Gastrocnemius medialis (tissue), 4 donors: ENCODE data around the gene ADAMTSL2.

ENCODE experiments used
- POLR2A ChIP-seq, 2 donors: fragments of 450-650 bp; IDR thresholded peaks; one replicate each; pipeline ENCODE4 v1.6.1; 2017; ENCODE audit warnings: antibody characterized with exemption in 2 of 2, mild to moderate bottlenecking in 2 of 2, moderate library complexity in 2 of 2
- TF ChIP-seq, protein P1 (sequence below), 5 experiments: fragments of 450-650 bp in 3 of 5; fragments of 200-600 bp in 2 of 5; sonication (generic) in 2 of 5; IDR thresholded peaks in 4 of 5; conservative IDR thresholded peaks in 1 of 5; 1 replicate in 4 of 5; 2 replicates in 1 of 5; pipeline ENCODE4 v1.5.1; 2016 to 2019; ENCODE audit warnings: antibody characterized with exemption in 5 of 5, mild to moderate bottlenecking in 3 of 5, moderate library complexity in 3 of 5

GRCh38 chr9:133525677-133526076 is 8.8 kb upstream of the ADAMTSL2 start:
- TF ChIP-seq POLR2A (IDR thresholded peaks at IDR 0.05): no peak
- TF ChIP-seq, protein P1, sequence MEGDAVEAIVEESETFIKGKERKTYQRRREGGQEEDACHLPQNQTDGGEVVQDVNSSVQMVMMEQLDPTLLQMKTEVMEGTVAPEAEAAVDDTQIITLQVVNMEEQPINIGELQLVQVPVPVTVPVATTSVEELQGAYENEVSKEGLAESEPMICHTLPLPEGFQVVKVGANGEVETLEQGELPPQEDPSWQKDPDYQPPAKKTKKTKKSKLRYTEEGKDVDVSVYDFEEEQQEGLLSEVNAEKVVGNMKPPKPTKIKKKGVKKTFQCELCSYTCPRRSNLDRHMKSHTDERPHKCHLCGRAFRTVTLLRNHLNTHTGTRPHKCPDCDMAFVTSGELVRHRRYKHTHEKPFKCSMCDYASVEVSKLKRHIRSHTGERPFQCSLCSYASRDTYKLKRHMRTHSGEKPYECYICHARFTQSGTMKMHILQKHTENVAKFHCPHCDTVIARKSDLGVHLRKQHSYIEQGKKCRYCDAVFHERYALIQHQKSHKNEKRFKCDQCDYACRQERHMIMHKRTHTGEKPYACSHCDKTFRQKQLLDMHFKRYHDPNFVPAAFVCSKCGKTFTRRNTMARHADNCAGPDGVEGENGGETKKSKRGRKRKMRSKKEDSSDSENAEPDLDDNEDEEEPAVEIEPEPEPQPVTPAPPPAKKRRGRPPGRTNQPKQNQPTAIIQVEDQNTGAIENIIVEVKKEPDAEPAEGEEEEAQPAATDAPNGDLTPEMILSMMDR (IDR thresholded peaks at IDR 0.05 in 4 of 5, conservative IDR thresholded peaks at IDR 0.05 in 1 of 5): no peak
